ENCODE data around the gene ASB2. TPM values are rescaled to one million over a fixed set of nuclear protein-coding genes. Genes with fewer than 3 reads are reported as not detected.
A peak's percentile ranks its signal among the peaks of the same experiment; 100 is the strongest.

Gene ASB2
- total RNA-seq, 2 donors from 2014 or later: 10.3 to 17.4 TPM

GRCh38 chr14:93977171-93977570, 801 bp upstream of the ASB2 start:
- Histone ChIP-seq H3K27ac (peak overlapping the region; percentile 54 to 62), H3K4me1 (replicated peaks) (no peaks in the 10 kb centered on the region), H3K27me3 (replicated peaks; ENCODE audit: insufficient read depth) (no peaks in the 10 kb centered on the region), H3K36me3 (no peaks in the 10 kb centered on the region), H3K9me3 (no peaks in the 10 kb centered on the region), H3K4me3 (no peak overlapping the region)
- intact Hi-C loops (cut with DNase I): no loop called here
- TF ChIP-seq CTCF (IDR thresholded peaks at IDR 0.05) (no peak), POLR2AphosphoS5 (IDR thresholded peaks at IDR 0.05) (no peak), POLR2A (IDR thresholded peaks at IDR 0.05) (no peak)
- WGBS: 77% methylated on average over 5 of the region's 5 CpGs
- DNase-seq (ENCODE audit: low spot score): no peak

GRCh38 chr14:93975791-93976476, 436 bp downstream of the ASB2 start:
- intact Hi-C loops (cut with DNase I): no loop called here
- Histone ChIP-seq H3K4me1 (replicated peaks) (no peaks in the 10 kb centered on the region), H3K4me3 (peak overlapping the region in 1 of 2 donors; percentile 8)

GRCh38 chr14:93974833-93975232, 1.5 kb downstream of the ASB2 start:
- WGBS: 72% methylated on average over 10 of the region's 12 CpGs
- no peak for TF ChIP-seq POLR2AphosphoS5 (IDR thresholded peaks at IDR 0.05)
- TF ChIP-seq CTCF (IDR thresholded peaks at IDR 0.05): no peak
- intact Hi-C loops (cut with DNase I): no loop called here
- Histone ChIP-seq H3K9me3 (no peaks in the 10 kb centered on the region), H3K4me3 (no peak overlapping the region), H3K4me1 (replicated peaks) (no peaks in the 10 kb centered on the region), H3K27ac (peak overlapping the region in 1 of 2 donors; percentile 22), H3K36me3 (no peaks in the 10 kb centered on the region), H3K27me3 (replicated peaks; ENCODE audit: insufficient read depth) (no peaks in the 10 kb centered on the region)
- DNase-seq (ENCODE audit: low spot score): no peak

More at GRCh38 chr14:93975791-93976476, 436 bp downstream of the ASB2 start:
- no peaks in the 10 kb centered on the region for H3K27me3 ChIP-seq (replicated peaks; ENCODE audit: insufficient read depth)
- no peak for TF ChIP-seq POLR2A (IDR thresholded peaks at IDR 0.05)
- TF ChIP-seq CTCF (IDR thresholded peaks at IDR 0.05): no peak
- TF ChIP-seq POLR2AphosphoS5 (IDR thresholded peaks at IDR 0.05): no peak
- H3K27ac ChIP-seq: peak overlapping the region; percentile 54 to 62
- no peak for DNase-seq (ENCODE audit: low spot score)
- H3K36me3 ChIP-seq: no peaks in the 10 kb centered on the region
- 61% methylated on average over 9 of the region's 9 CpGs for WGBS
- H3K9me3 ChIP-seq: no peaks in the 10 kb centered on the region

- no peaks in the 10 kb centered on the region for H3K4me1 ChIP-seq (replicated peaks)
- WGBS: 85% methylated on average over 6 of the region's 6 CpGs
- no peak overlapping the region for H3K4me3 ChIP-seq
- no peaks in the 10 kb centered on the region for H3K36me3 ChIP-seq
- DNase-seq (ENCODE audit: low spot score): no peak
- no peaks in the 10 kb centered on the region for H3K27me3 ChIP-seq (replicated peaks; ENCODE audit: insufficient read depth)
- intact Hi-C loops (cut with DNase I): no loop called here
- no peak for TF ChIP-seq CTCF (IDR thresholded peaks at IDR 0.05)
- no peak for TF ChIP-seq POLR2AphosphoS5 (IDR thresholded peaks at IDR 0.05)
- no peak for TF ChIP-seq POLR2A (IDR thresholded peaks at IDR 0.05)
- no peaks in the 10 kb centered on the region for H3K9me3 ChIP-seq
- peak overlapping the region in 1 of 2 donors; percentile 22 for H3K27ac ChIP-seq
Measured at GRCh38 chr14:93974299-93974698, 2.1 kb downstream of the ASB2 start.

- Histone ChIP-seq H3K27ac (peak overlapping the region in 1 of 2 donors; percentile 22), H3K4me3 (no peak overlapping the region), H3K27me3 (replicated peaks; ENCODE audit: insufficient read depth) (no peaks in the 10 kb centered on the region), H3K9me3 (no peaks in the 10 kb centered on the region), H3K36me3 (no peaks in the 10 kb centered on the region), H3K4me1 (replicated peaks) (no peaks in the 10 kb centered on the region)
- DNase-seq (ENCODE audit: low spot score): no peak
- 83% methylated on average over 6 of the region's 6 CpGs for WGBS
- intact Hi-C loops (cut with DNase I): no loop called here
- TF ChIP-seq CTCF (IDR thresholded peaks at IDR 0.05): no peak
- TF ChIP-seq POLR2AphosphoS5 (IDR thresholded peaks at IDR 0.05): no peak
- TF ChIP-seq POLR2A (IDR thresholded peaks at IDR 0.05): no peak
Measured at GRCh38 chr14:93973607-93974006, 2.8 kb downstream of the ASB2 start.

All from prostate gland (tissue), 2 donors.